Measurements from ENCODE around the gene NOL4L. TPM values are rescaled to one million over a fixed set of nuclear protein-coding genes. Genes with fewer than 3 reads are reported as not detected.
A peak's percentile ranks its signal among the peaks of the same experiment; 100 is the strongest.

Gene NOL4L
- total and polyA plus RNA-seq, 5 experiments from 2014 or later, result 10.0 to 66.1 (median 21.5) TPM

DNA sequence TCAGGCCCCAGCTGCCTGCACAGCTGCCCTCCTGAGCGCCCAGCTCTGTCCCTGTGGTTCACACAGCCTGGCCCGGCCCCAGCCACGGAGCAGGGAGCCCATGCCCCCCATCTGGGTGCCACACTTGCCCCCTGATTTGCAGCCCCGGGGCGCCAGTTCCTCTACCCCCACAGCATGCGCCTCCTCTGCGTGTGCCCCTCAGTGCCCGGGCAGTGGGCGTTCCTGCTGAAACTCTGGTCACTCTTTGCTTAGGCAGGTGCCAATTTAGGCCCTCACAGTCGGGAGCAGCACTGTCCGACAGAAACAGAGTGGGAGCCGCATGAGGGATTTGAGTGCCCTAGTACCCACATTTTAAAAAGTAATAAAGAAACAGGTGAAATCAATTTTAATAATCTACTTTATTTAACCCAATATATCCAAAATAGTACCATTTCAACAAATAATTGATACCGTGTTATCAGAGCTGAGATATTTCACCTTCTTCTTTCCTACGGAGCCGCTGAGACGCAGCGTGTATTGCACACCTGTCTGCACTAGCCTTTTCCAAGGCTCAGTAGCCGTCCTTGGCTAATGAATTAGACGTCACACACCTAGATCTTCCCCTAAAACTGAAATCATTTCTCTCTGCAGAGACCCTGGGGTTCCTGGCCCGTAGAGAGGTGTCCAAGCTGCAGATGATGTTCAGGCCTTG, 120.6 kb downstream of the NOL4L start:
- peaks cover 0 to 21% (median 1%) of the 10 kb centered on the region in 4 donors for H3K4me1 Mint-ChIP-seq
- ATAC-seq, result no peak
- no peak overlapping the region for H3K4me3 Mint-ChIP-seq
- no peaks in the 10 kb centered on the region for H3K9me3 Mint-ChIP-seq
- H3K27ac Mint-ChIP-seq, result peak overlapping the region in 2 of 10 donors; percentile 43 to 52
- peaks cover 0 to 23% (median 0%) of the 10 kb centered on the region in 3 donors for H3K36me3 Mint-ChIP-seq
- H3K27me3 Mint-ChIP-seq, result no peaks in the 10 kb centered on the region
- POLR2A ChIA-PET, result no interaction called here
- DNase-seq, result no peak

DNA sequence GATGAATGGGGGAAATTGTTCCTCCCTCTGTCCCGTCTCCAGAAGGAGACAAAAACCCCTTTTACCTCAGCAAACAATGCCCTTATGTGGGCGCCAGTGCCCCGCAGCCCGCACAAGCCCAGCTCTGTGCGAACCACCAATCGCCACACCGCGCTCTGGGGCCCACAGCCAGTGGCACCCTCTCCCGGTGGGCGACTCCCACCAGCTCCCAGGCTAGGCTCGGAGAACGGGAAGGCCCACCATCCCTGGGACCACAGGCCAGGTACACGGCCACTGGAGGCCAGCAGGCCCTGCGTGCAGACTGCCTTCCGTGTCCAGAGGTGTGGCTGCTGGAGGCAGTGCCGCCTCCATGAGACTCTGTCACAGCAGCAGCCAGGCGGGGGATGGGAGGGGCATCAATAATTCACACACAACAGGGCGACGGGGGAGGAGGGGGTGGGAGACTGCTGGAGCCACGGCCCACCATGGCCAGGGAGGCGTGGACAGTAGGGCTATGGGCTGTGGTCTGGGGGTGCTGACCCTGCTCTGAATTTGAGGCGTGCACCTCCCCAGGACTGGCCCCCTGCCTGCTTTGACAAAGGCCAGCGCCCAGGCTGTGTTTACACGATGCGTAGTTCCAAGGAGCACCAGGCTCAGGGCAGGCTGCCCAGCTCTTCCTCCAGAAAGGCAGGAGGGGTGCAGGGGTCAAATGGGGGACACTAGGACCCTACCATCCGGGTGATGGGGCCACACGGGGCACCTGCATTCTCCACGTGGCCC, 121.3 kb downstream of the NOL4L start:
- Mint-ChIP-seq H3K27me3 (no peaks in the 10 kb centered on the region), H3K9me3 (no peaks in the 10 kb centered on the region), H3K4me3 (no peak overlapping the region), H3K36me3 (peaks cover 0 to 23% (median 0%) of the 10 kb centered on the region in 3 donors), H3K4me1 (peaks cover 0 to 18% (median 1%) of the 10 kb centered on the region in 4 donors), H3K27ac (peak overlapping the region in 2 of 10 donors; percentile 53 to 56)
- DNase-seq (peak in 1 of 10 donors; percentile 15), ATAC-seq (no peak)
- POLR2A ChIA-PET, result interaction anchor here (0.7 to 1.0 kb wide), 2 partner anchors 34 to 106 kb away, joined by 3 read pairs; no protein-coding TSS in a partner anchor

DNA sequence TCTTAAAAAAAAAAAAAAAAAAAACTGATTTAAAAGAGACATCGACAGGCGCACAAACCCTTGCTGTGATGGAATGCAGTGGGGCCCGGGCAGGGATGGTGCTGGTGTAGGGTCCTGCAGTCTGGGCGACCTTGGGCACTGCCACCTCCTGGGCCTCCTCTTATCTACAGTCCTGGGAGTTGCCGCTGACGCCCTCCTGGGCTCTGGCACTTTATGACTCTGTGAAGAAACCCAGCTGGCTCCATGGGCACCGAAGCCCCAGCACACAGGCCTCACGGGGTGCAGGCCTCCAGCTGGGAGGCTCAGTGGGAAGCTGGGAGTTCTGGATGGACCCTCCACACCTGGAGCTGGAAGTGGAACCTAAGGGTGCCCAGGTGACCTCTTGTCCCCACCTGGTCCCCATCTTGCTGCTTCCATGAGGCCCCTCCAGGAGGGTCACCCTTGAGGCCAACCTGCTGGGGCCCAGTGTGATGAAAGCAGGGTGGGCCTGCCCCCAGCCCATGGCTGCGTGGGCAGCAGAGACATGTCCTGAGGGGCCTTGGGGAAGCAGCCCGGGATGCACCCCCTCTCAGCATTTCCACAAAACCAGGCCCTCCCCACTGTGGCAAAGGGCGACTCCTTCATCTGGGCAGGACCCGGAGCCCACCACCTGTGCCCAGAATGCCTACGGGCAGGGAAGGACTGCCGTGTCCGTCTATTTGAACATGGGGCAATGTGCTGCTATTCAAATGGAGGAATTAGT, 122.1 kb downstream of the NOL4L start:
- H3K4me3 Mint-ChIP-seq, result no peak overlapping the region
- peaks cover 0 to 23% (median 0%) of the 10 kb centered on the region in 3 donors for H3K36me3 Mint-ChIP-seq
- POLR2A ChIA-PET, result interaction anchor here (0.7 to 1.0 kb wide), 3 partner anchors 33 to 105 kb away, joined by 3 to 4 read pairs (median 3); no protein-coding TSS in a partner anchor
- peaks cover 6 to 22% (median 7%) of the 10 kb centered on the region in 4 donors for H3K4me1 Mint-ChIP-seq
- ATAC-seq (no peak), DNase-seq (no peak)
- no peaks in the 10 kb centered on the region for H3K27me3 Mint-ChIP-seq
- H3K9me3 Mint-ChIP-seq, result no peaks in the 10 kb centered on the region
- H3K27ac Mint-ChIP-seq, result peak overlapping the region in 3 of 10 donors; percentile 19 to 56 (median 22)

DNA sequence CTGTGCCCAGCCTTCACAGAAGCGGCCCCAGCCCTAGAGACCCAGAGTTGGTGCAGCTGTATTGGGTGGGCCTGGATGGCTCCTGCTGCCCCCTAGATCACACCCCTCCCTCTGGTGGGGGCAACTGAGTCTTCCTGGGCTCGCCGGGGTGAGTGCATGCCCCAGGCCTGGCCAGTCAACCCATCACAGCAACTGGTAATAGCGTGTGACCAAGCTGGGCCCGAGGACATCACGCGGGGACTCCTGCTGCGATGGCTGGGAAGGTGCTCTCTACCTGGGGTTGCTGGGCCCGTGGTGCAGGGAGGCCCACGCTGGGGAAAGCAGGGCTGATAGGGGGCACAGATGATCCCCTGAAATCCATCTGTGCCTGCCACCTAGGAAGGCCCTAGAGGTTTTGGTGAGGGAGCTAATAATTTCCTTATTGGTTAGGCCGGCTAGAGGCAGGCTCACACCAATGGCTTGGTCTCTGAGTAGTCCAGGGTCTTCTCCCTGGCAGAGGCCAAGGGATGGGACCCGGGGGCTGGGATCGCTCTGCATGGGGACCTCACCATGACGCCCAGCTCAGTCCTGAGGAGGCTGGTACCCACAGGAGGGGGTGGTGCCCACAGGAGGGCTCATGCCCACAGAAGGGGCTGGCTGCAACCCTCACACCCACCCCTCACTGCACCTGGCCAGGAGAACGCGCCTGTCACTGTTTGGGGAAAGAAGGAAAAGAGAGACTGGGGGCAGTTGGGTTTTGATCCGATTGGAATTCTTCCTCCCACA, 123.1 kb downstream of the NOL4L start:
- ATAC-seq (no peak), DNase-seq (no peak)
- Mint-ChIP-seq H3K27ac (peak overlapping the region in 6 of 10 donors; percentile 19 to 76 (median 56)), H3K27me3 (no peaks in the 10 kb centered on the region), H3K9me3 (no peaks in the 10 kb centered on the region), H3K36me3 (peaks cover 0 to 23% (median 0%) of the 10 kb centered on the region in 3 donors), H3K4me3 (no peak overlapping the region), H3K4me1 (peaks cover 7 to 22% (median 11%) of the 10 kb centered on the region in 4 donors)
- POLR2A ChIA-PET, result interaction anchor here (0.7 kb wide), 1 partner anchor 34 kb away, joined by 4 read pairs; no protein-coding TSS in a partner anchor

DNA sequence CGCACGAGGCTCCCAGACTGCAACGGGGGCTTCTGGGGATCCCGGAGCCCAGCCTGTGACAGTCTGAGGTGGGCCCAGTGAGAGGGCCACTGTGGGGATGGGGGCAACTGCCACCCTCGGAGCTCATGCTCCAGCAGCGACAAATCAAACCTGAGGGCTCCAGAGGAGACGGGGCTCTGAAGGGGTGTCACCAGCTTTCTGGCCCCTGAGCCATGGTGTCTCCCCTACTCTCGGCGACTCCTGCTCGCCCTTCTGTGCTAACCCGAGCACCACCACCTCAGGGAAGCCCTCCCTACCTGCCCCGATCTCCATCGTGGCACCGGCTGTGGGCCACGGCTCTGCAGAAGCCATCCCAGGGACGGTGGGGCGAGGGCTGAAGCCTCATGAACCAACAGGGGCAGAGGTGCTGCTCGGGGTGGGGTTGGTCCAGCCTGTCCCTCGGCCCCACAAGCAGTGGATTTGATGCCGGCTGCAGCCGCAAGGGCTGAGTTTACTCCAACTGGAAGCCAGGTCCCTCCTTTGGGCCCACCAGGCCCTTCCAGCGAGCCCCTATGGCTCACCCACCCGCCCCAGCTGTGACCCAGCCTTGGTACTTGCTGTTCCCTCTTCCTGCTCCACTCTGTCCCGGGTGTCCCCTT, 124.3 kb downstream of the NOL4L start:
- POLR2A ChIA-PET, result interaction anchor here (0.6 kb wide), 1 partner anchor 23 kb away, joined by 3 read pairs; no protein-coding TSS in a partner anchor
- DNase-seq (no peak), ATAC-seq (no peak)
- peaks cover 0 to 17% (median 0%) of the 10 kb centered on the region in 3 donors for H3K36me3 Mint-ChIP-seq
- H3K9me3 Mint-ChIP-seq, result no peaks in the 10 kb centered on the region
- H3K27me3 Mint-ChIP-seq, result no peaks in the 10 kb centered on the region
- peak overlapping the region in 1 of 10 donors; percentile 52 for H3K27ac Mint-ChIP-seq
- H3K4me1 Mint-ChIP-seq, result peaks cover 7 to 22% (median 11%) of the 10 kb centered on the region in 4 donors
- H3K4me3 Mint-ChIP-seq, result peak overlapping the region in 1 of 10 donors; percentile 48

DNA sequence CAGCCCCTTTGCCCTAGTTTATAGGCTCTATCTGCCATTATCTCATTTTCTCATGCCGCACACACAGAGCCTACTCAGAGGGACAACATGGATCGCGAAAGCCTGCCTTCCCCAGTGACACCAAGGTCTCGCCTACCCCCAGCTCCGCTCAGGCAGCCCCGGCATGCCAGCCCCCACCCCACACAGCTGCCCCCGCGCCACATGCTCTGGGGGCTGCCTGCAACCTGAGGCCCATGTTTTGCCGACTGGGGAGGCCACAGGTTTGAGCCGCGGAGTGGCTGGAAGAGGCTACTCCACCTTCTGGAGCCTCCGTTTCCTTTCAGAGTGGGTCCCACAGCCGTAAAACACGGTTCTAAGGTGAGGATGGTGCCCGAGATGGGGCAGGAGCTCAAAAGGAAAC, 124.9 kb downstream of the NOL4L start:
- Mint-ChIP-seq H3K4me3 (no peak overlapping the region), H3K4me1 (peaks cover 7 to 25% (median 12%) of the 10 kb centered on the region in 4 donors), H3K36me3 (peaks cover 0 to 17% (median 0%) of the 10 kb centered on the region in 3 donors), H3K27me3 (no peaks in the 10 kb centered on the region), H3K27ac (no peak overlapping the region), H3K9me3 (no peaks in the 10 kb centered on the region)
- ATAC-seq, result no peak
- POLR2A ChIA-PET, result no interaction called here
- DNase-seq, result no peak

DNA sequence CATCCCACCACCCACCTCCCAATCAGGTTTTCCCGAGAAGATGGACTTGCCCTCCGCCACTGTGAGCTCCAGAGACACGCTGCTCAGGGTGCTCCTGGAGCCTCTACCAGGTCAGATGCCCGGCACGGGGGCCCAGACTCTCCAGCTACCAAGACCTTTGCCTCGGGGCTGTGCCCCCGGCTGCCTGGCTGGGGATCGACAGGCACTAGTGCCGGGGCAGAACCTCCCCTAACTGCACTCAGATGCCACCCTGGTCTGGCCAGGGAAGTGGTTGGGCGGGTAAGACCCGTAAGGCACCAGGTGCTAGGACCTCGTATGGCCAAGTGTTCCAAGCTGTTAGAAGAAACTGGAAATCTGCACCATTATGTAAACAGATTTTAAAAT, 126.3 kb downstream of the NOL4L start:
- Mint-ChIP-seq H3K27me3 (no peaks in the 10 kb centered on the region), H3K4me3 (no peak overlapping the region), H3K9me3 (no peaks in the 10 kb centered on the region), H3K4me1 (peaks cover 11 to 29% (median 18%) of the 10 kb centered on the region in 4 donors), H3K36me3 (peaks cover 0 to 26% (median 0%) of the 10 kb centered on the region in 3 donors), H3K27ac (peak overlapping the region in 8 of 10 donors; percentile 72 to 94 (median 84))
- POLR2A ChIA-PET, result interaction anchor here (0.8 kb wide), 1 partner anchor 18 kb away, joined by 5 read pairs; no protein-coding TSS in a partner anchor
- ATAC-seq, result no peak
- DNase-seq, result no peak

DNA sequence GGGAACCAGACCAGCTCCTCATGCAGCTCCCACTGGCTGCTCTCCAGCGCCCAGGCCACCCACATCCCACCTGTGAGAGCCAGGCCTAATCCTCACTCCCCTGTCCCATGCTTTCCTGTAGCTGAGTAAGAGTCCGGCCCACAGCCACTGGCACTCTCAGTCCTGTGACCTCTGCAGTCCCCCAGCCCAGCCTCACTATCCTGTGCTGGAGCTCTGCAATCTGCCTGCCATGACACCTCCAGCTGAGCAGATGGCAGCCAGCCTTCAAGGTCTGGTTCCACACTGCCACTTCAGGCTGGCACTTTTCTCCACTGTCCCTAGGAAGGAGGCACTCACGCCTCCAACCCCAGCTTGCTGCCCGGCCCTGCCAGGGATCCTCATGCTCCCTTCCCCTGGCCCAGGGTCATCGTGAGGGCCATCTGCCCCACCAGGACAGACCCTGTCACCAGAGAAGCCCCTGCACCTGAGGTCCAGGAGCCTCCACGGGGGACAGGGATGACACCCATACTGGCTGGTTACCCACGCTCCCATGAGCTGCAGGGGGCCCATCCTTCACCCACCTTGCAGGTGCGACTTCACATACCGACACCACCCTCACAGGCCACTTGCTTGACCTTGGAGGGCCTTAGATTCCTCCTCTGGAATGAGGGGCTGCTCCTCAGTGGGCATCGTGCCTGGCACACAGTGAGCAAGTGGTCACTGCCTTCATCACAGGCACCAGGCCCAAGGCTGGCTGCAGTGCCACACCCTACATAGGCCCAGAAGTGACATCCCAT, 126.9 kb downstream of the NOL4L start:
- Mint-ChIP-seq H3K36me3 (peaks cover 0 to 30% (median 0%) of the 10 kb centered on the region in 3 donors), H3K9me3 (no peaks in the 10 kb centered on the region), H3K27ac (peak overlapping the region; percentile 72 to 94 (median 82)), H3K4me3 (peak overlapping the region in 1 of 10 donors; percentile 22), H3K27me3 (no peaks in the 10 kb centered on the region), H3K4me1 (peaks cover 11 to 30% (median 18%) of the 10 kb centered on the region in 4 donors)
- no peak for ATAC-seq
- no peak for DNase-seq
- POLR2A ChIA-PET, result interaction anchor here (0.8 kb wide), 2 partner anchors 19 to 52 kb away, joined by 5 read pairs; no protein-coding TSS in a partner anchor

DNA sequence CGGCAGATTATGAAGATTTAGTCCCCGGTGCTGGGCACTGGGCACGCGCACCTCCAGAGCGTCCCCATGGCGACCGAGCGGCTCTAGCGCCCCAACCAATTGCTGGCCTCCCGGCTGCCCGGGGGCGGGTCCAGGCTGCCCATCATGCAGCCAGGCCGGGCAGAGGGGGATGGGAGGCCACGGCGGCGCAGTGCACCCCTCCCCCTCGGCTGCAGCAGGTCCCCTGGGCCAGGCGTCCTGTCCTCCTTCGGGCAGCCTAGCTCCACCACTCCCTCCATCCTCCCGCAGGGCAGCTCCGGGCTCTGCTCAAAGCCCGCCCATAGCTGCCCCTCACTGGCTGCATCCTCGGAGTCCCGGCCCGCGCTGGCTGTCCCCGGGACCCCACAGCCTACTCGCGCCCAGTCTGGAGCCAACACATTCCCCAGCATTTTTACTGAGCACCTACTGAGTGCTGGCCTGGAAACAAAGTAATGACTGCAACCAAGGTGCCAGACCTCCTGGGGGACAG, 127.6 kb downstream of the NOL4L start:
- no peak for DNase-seq
- no peak for ATAC-seq

DNA sequence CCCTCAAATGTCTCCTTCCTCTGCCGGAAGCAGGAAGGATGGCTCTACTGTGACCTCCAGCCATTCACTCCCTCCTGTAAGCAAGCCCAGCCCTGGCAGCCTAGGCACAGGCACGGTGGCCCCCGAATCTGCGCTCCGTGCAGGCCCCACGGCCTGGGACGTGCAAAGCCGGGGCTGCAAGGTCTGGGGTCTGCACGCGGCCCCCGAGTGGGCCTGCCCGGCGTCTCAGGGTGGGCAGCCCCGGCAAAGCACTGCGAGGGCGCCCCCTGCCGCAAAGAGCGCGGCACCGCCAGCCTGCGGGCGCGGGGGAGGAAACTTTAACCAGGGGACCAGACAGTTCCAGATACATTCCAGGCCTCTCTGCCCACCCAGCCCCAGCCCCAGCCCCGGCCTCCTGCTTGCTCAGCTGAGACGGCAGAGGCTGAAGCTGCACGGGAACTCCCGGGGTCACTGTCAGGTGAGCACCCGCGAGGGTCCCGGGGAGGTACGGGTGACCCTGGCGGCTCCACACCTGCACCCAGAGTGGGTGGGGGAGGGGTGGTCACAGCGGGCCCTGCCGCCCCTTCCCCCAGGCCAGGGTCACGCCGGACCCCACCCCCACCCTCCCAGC, 128.2 kb downstream of the NOL4L start:
- H3K4me3 Mint-ChIP-seq, result no peak overlapping the region
- H3K4me1 Mint-ChIP-seq, result peaks cover 11 to 35% (median 26%) of the 10 kb centered on the region in 4 donors
- H3K36me3 Mint-ChIP-seq, result peaks cover 0 to 35% (median 4%) of the 10 kb centered on the region in 3 donors
- peak in 2 of 10 donors; percentile 14 to 22 for DNase-seq
- POLR2A ChIA-PET, result interaction anchor here (0.6 to 1.1 kb wide), 3 partner anchors 37 to 179 kb away, joined by 3 read pairs; no protein-coding TSS in a partner anchor
- H3K9me3 Mint-ChIP-seq, result no peaks in the 10 kb centered on the region
- H3K27me3 Mint-ChIP-seq, result no peaks in the 10 kb centered on the region
- ATAC-seq, result no peak
- no peak overlapping the region for H3K27ac Mint-ChIP-seq

More for the DNA sequence above, 127.6 kb downstream of the NOL4L start:
- Mint-ChIP-seq H3K36me3 (peaks cover 0 to 36% (median 3%) of the 10 kb centered on the region in 3 donors), H3K4me3 (peak overlapping the region in 1 of 10 donors; percentile 22), H3K9me3 (no peaks in the 10 kb centered on the region), H3K27ac (peak overlapping the region in 9 of 10 donors; percentile 57 to 94 (median 80)), H3K27me3 (no peaks in the 10 kb centered on the region), H3K4me1 (peaks cover 11 to 34% (median 23%) of the 10 kb centered on the region in 4 donors)
- POLR2A ChIA-PET, result interaction anchor here (0.6 to 0.8 kb wide), 2 partner anchors 52 to 179 kb away, joined by 3 to 5 read pairs; no protein-coding TSS in a partner anchor

Measured in naive thymus-derived CD8-positive, alpha-beta T cell (primary cell).